Liver (tissue), 9 donors: ENCODE measurements around the gene KIF26B. TPM values are rescaled to one million over a fixed set of nuclear protein-coding genes. Genes with fewer than 3 reads are reported as not detected.

Experiments
- DNase-seq: peaks from one replicate; pipeline ENCODE4 v3.0.0-alpha.2; 2017; ENCODE audit warnings: low spot score
- H3K27ac ChIP-seq, 2 donors: one replicate each; pipeline ENCODE4 v1.7.0; 2013; ENCODE audit warnings: inconsistent platforms in 2 of 2, low read length in 2 of 2, control low read depth in 1 of 2, low read depth in 1 of 2, mild to moderate bottlenecking in 1 of 2
- H3K27me3 ChIP-seq, 4 donors: one replicate each; pipeline versions ENCODE4 v1.6.1 to v1.7.0; 2013; ENCODE audit warnings: low read length in 3 of 4, inconsistent platforms in 1 of 4, mild to moderate bottlenecking in 1 of 4, moderate library complexity in 1 of 4; ENCODE audit not compliant: control insufficient read depth in 4 of 4, insufficient read depth in 4 of 4
- H3K36me3 ChIP-seq, 4 donors: one replicate each; pipeline versions ENCODE4 v1.6.1 to v1.7.0; 2013; ENCODE audit warnings: low read length in 3 of 4, mild to moderate bottlenecking in 3 of 4, low read depth in 1 of 4, moderate library complexity in 1 of 4; ENCODE audit not compliant: control insufficient read depth in 4 of 4, insufficient read depth in 3 of 4
- H3K4me1 ChIP-seq, 4 donors: one replicate each; pipeline versions ENCODE4 v1.6.1 to v1.7.0; 2013; ENCODE audit warnings: low read length in 3 of 4, mild to moderate bottlenecking in 3 of 4, moderate library complexity in 1 of 4; ENCODE audit not compliant: control insufficient read depth in 4 of 4, insufficient read depth in 4 of 4
- H3K4me3 ChIP-seq, 3 donors: one replicate each; pipeline versions ENCODE4 v1.6.1 to v1.7.0; 2013; ENCODE audit warnings: low read length in 3 of 3, control low read depth in 1 of 3, low read depth in 1 of 3, mild to moderate bottlenecking in 1 of 3
- H3K9ac ChIP-seq, 2 donors: one replicate each; pipeline ENCODE4 v1.7.0; 2013; ENCODE audit warnings: low read length in 2 of 2, mild to moderate bottlenecking in 2 of 2, moderate library complexity in 2 of 2, control low read depth in 1 of 2, low read depth in 1 of 2
- H3K9me3 ChIP-seq, 4 donors: one replicate each; pipeline versions ENCODE4 v1.6.1 to v1.7.0; 2013; ENCODE audit warnings: low read length in 3 of 4; ENCODE audit not compliant: control insufficient read depth in 4 of 4
- EGR1 ChIP-seq, 2 donors: IDR thresholded peaks; 2 replicates each; pipeline ENCODE4 v1.6.1; 2016 to 2018; ENCODE audit warnings: antibody characterized with exemption in 2 of 2, low read depth in 2 of 2
- FOXA1 ChIP-seq: IDR thresholded peaks from 2 replicates; pipeline ENCODE4 v1.6.1; 2016; ENCODE audit warnings: antibody characterized with exemption
- FOXA2 ChIP-seq: IDR thresholded peaks from 2 replicates; pipeline ENCODE4 v1.6.1; 2016; ENCODE audit warnings: antibody characterized with exemption
- GABPA ChIP-seq, 2 donors: IDR thresholded peaks in 1 of 2; conservative IDR thresholded peaks in 1 of 2; 2 replicates each; pipeline ENCODE4 v1.6.1; 2016; ENCODE audit warnings: antibody characterized with exemption in 2 of 2, mild to moderate bottlenecking in 1 of 2, moderate library complexity in 1 of 2
- HNF4A ChIP-seq, 2 donors: conservative IDR thresholded peaks; 2 replicates each; pipeline ENCODE4 v1.6.1; 2016; ENCODE audit warnings: antibody characterized with exemption in 2 of 2, mild to moderate bottlenecking in 2 of 2
- HNF4G ChIP-seq: IDR thresholded peaks from 2 replicates; pipeline ENCODE4 v1.6.1; 2016; ENCODE audit warnings: antibody characterized with exemption
- JUND ChIP-seq, 2 donors: IDR thresholded peaks; 2 replicates each; pipeline ENCODE4 v1.6.1; 2016; ENCODE audit warnings: antibody characterized with exemption in 2 of 2
- NR2F2 ChIP-seq: IDR thresholded peaks from 2 replicates; pipeline ENCODE4 v1.6.1; 2016; ENCODE audit warnings: antibody characterized with exemption
- RAD21 ChIP-seq, 2 donors: IDR thresholded peaks; 2 replicates each; pipeline ENCODE4 v1.6.1; 2016; ENCODE audit warnings: antibody characterized with exemption in 2 of 2, mild to moderate bottlenecking in 2 of 2
- RXRA ChIP-seq, 2 donors: IDR thresholded peaks; 2 replicates each; pipeline ENCODE4 v1.6.1; 2017 to 2018; ENCODE audit warnings: antibody characterized with exemption in 2 of 2, mild to moderate bottlenecking in 1 of 2
- SP1 ChIP-seq: IDR thresholded peaks from 2 replicates; pipeline ENCODE4 v1.6.1; 2018; ENCODE audit warnings: antibody characterized with exemption, mild to moderate bottlenecking
- TAF1 ChIP-seq: conservative IDR thresholded peaks from 2 replicates; pipeline ENCODE4 v1.6.1; 2016; ENCODE audit warnings: antibody characterized with exemption, mild to moderate bottlenecking
- YY1 ChIP-seq: IDR thresholded peaks from 2 replicates; pipeline ENCODE4 v1.6.1; 2016; ENCODE audit warnings: antibody characterized with exemption, mild to moderate bottlenecking
- WGBS: extraction: QIAGEN DNeasy Blood & Tissue Kit; methylation state at CpG from one replicate; pipeline ENCODE4 v1.1.7; 2013; 5-methylcytosine and 5-hydroxymethylcytosine counted together
- polyA plus RNA-seq, 2 donors: library from polyadenylated mRNA; stranded (reverse) in 1 of 2; unstranded in 1 of 2; fragments of 200-250 nt in 1 of 2; fragments of >200 nt in 1 of 2; fragmentation: Nextera tagmentation in 1 of 2; extraction: Ambion mirVana in 1 of 2; gene quantifications; one replicate each; pipeline versions ENCODE4 v1.2.1 to v1.2.3, GENCODE V29; 2013 to 2015
- total RNA-seq, 2 donors: library from RNA; depleted of rRNA; stranded (reverse); fragments of >200 nt; gene quantifications; one replicate each; pipeline ENCODE4 v1.2.3, GENCODE V29; 2014
- TF ChIP-seq, protein P1 (sequence below): fragments of 150-350 bp; IDR thresholded peaks from 2 replicates; pipeline ENCODE4 v1.5.1; 2017; ENCODE audit warnings: improper control_type of control experiment, low read depth, low read length; ENCODE audit not compliant: missing input control
- TF ChIP-seq, protein P2 (sequence below): IDR thresholded peaks from 2 replicates; pipeline ENCODE4 v1.6.1; 2016; ENCODE audit warnings: antibody characterized with exemption, mild to moderate bottlenecking
- TF ChIP-seq, protein P3 (sequence below): IDR thresholded peaks from 2 replicates; pipeline ENCODE4 v1.6.1; 2016; ENCODE audit warnings: antibody characterized with exemption
- TF ChIP-seq, protein P4 (sequence below): IDR thresholded peaks from 2 replicates; pipeline ENCODE4 v1.6.1; 2016; ENCODE audit warnings: antibody characterized with exemption
- TF ChIP-seq, protein P5 (sequence below): IDR thresholded peaks from 2 replicates; pipeline ENCODE4 v1.6.1; 2016; ENCODE audit warnings: antibody characterized with exemption
- donor health status: healthy.
- donor health status: healthy.
- donor health status: healthy.
- donor health status: healthy.
- donor health status: healthy.

Gene KIF26B
- total and polyA plus RNA-seq, 4 donors = 0.10 to 1.7 (median 0.34) TPM

DNA sequence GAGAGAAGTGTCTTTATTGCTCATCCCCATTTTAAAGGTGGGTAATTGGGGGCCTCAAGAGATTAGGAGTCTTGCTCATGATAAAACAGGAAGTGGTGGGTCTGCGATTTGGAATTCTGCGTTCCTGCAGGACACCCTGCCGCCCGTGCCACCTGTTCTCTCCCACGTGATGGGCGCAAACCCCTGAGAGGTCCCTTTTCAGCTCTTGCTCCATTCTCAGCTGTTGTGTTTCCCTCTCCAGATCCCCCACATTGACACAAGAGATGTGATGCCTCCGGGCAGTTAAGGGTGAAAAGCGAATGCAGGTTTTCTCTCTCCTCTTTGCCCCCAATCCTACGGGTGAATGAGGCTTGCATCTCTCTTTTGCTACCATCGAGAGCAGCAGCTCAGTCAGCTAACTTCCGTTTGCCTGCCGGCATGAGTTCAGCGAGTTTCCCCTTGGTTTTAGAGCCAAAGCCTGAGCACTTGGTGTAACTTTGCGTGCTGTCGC lies 57.5 kb downstream of the KIF26B start:
- no peak overlapping the region for H3K4me3 ChIP-seq
- H3K9ac ChIP-seq = no peak overlapping the region
- no peaks in the 10 kb centered on the region for H3K27me3 ChIP-seq
- no peak for DNase-seq
- no peak overlapping the region for H3K27ac ChIP-seq
- no peaks in the 10 kb centered on the region for H3K4me1 ChIP-seq
- H3K36me3 ChIP-seq = no peaks in the 10 kb centered on the region
- WGBS = 92% methylated on average over 15 of the region's 15 CpGs
- H3K9me3 ChIP-seq = peaks cover 0 to 10% (median 6%) of the 10 kb centered on the region in 4 donors
- TF ChIP-seq EGR1 (IDR thresholded peaks at IDR 0.05; ENCODE audit: low read depth in 2 of 2) (no peak), HNF4G (no peak), FOXA2 (no peak), SP1 (no peak), RAD21 (IDR thresholded peaks at IDR 0.05) (no peak), YY1 (no peak), FOXA1 (no peak), HNF4A (conservative IDR thresholded peaks at IDR 0.05) (no peak), TAF1 (no peak), NR2F2 (no peak), RXRA (IDR thresholded peaks at IDR 0.05) (no peak), GABPA (IDR thresholded peaks at IDR 0.05 in 1 of 2, conservative IDR thresholded peaks at IDR 0.05 in 1 of 2) (no peak), JUND (IDR thresholded peaks at IDR 0.05) (no peak)
- TF ChIP-seq, protein P1, sequence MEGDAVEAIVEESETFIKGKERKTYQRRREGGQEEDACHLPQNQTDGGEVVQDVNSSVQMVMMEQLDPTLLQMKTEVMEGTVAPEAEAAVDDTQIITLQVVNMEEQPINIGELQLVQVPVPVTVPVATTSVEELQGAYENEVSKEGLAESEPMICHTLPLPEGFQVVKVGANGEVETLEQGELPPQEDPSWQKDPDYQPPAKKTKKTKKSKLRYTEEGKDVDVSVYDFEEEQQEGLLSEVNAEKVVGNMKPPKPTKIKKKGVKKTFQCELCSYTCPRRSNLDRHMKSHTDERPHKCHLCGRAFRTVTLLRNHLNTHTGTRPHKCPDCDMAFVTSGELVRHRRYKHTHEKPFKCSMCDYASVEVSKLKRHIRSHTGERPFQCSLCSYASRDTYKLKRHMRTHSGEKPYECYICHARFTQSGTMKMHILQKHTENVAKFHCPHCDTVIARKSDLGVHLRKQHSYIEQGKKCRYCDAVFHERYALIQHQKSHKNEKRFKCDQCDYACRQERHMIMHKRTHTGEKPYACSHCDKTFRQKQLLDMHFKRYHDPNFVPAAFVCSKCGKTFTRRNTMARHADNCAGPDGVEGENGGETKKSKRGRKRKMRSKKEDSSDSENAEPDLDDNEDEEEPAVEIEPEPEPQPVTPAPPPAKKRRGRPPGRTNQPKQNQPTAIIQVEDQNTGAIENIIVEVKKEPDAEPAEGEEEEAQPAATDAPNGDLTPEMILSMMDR = no peak
- TF ChIP-seq, protein P2, sequence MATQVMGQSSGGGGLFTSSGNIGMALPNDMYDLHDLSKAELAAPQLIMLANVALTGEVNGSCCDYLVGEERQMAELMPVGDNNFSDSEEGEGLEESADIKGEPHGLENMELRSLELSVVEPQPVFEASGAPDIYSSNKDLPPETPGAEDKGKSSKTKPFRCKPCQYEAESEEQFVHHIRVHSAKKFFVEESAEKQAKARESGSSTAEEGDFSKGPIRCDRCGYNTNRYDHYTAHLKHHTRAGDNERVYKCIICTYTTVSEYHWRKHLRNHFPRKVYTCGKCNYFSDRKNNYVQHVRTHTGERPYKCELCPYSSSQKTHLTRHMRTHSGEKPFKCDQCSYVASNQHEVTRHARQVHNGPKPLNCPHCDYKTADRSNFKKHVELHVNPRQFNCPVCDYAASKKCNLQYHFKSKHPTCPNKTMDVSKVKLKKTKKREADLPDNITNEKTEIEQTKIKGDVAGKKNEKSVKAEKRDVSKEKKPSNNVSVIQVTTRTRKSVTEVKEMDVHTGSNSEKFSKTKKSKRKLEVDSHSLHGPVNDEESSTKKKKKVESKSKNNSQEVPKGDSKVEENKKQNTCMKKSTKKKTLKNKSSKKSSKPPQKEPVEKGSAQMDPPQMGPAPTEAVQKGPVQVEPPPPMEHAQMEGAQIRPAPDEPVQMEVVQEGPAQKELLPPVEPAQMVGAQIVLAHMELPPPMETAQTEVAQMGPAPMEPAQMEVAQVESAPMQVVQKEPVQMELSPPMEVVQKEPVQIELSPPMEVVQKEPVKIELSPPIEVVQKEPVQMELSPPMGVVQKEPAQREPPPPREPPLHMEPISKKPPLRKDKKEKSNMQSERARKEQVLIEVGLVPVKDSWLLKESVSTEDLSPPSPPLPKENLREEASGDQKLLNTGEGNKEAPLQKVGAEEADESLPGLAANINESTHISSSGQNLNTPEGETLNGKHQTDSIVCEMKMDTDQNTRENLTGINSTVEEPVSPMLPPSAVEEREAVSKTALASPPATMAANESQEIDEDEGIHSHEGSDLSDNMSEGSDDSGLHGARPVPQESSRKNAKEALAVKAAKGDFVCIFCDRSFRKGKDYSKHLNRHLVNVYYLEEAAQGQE = no peak
- TF ChIP-seq, protein P3, sequence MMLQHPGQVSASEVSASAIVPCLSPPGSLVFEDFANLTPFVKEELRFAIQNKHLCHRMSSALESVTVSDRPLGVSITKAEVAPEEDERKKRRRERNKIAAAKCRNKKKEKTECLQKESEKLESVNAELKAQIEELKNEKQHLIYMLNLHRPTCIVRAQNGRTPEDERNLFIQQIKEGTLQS = no peak
- TF ChIP-seq, protein P4, sequence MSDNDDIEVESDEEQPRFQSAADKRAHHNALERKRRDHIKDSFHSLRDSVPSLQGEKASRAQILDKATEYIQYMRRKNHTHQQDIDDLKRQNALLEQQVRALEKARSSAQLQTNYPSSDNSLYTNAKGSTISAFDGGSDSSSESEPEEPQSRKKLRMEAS = no peak
- TF ChIP-seq, protein P5, sequence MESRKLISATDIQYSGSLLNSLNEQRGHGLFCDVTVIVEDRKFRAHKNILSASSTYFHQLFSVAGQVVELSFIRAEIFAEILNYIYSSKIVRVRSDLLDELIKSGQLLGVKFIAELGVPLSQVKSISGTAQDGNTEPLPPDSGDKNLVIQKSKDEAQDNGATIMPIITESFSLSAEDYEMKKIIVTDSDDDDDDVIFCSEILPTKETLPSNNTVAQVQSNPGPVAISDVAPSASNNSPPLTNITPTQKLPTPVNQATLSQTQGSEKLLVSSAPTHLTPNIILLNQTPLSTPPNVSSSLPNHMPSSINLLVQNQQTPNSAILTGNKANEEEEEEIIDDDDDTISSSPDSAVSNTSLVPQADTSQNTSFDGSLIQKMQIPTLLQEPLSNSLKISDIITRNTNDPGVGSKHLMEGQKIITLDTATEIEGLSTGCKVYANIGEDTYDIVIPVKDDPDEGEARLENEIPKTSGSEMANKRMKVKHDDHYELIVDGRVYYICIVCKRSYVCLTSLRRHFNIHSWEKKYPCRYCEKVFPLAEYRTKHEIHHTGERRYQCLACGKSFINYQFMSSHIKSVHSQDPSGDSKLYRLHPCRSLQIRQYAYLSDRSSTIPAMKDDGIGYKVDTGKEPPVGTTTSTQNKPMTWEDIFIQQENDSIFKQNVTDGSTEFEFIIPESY = no peak
